Measurements from ENCODE around the gene PNRC2. TPM values are rescaled to one million over a fixed set of nuclear protein-coding genes. Genes with fewer than 3 reads are reported as not detected.
"Not testable (repeated sequence)": the region's sequence is repeated elsewhere in the genome, so short reads cannot be mapped to it uniquely, and the experiment has no call there.

Gene PNRC2
- total RNA-seq, 2 donors from 2014 or later: 187 to 196 TPM

GRCh38 chr1:24007079-24007478 is 47.5 kb downstream of the PNRC2 start:
- Mint-ChIP-seq H3K27ac (no peak overlapping the region), H3K36me3 (ENCODE audit: insufficient read depth in 2 of 2) (no peaks in the 10 kb centered on the region), H3K27me3 (ENCODE audit: low read depth) (peaks cover 17% of the 10 kb centered on the region), H3K4me3 (no peak overlapping the region), H3K4me1 (ENCODE audit: low read depth) (no peaks in the 10 kb centered on the region), H3K9me3 (no peaks in the 10 kb centered on the region)
- ATAC-seq (replicated peaks in 1 of 2) (no peak), DNase-seq (no peak)

GRCh38 chr1:24008574-24009184 is 49.1 kb downstream of the PNRC2 start:
- not testable (repeated sequence) for H3K27ac Mint-ChIP-seq; DNase-seq; H3K4me3 Mint-ChIP-seq; H3K4me1 Mint-ChIP-seq (ENCODE audit: low read depth); H3K9me3 Mint-ChIP-seq; ATAC-seq (replicated peaks in 1 of 2); H3K36me3 Mint-ChIP-seq (ENCODE audit: insufficient read depth in 2 of 2)
- peaks cover 13% of the 10 kb centered on the region for H3K27me3 Mint-ChIP-seq (ENCODE audit: low read depth)

GRCh38 chr1:24009406-24009805 is 49.8 kb downstream of the PNRC2 start:
- ATAC-seq (replicated peaks in 1 of 2): no peak
- Mint-ChIP-seq H3K9me3 (no peaks in the 10 kb centered on the region), H3K4me3 (no peak overlapping the region), H3K4me1 (ENCODE audit: low read depth) (no peaks in the 10 kb centered on the region), H3K36me3 (ENCODE audit: insufficient read depth in 2 of 2) (no peaks in the 10 kb centered on the region), H3K27ac (no peak overlapping the region), H3K27me3 (ENCODE audit: low read depth) (peaks cover 8% of the 10 kb centered on the region)
- DNase-seq: no peak

DNA sequence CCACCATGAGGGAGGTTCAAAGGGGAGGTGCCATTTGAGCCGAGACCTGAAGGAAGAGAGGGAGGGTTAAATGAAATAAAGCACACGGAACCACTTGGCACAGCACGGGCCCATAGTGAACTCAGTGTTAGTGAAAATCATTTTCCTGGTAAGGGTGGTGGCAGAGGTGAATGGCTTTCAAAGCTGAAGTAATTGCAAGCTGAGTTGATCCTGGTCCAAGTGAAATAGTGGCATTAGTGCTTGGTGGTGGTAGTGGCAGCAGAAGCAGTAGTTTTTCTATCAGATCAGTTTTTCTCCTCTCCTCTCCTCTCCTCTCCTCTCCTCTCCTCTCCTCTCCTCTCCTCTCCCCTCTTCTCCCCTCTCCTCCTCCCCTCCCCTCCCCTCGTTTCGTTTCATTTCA is 51.0 kb downstream of the PNRC2 start:
- H3K36me3 Mint-ChIP-seq (ENCODE audit: insufficient read depth in 2 of 2): no peaks in the 10 kb centered on the region
- no peak overlapping the region for H3K4me3 Mint-ChIP-seq
- H3K4me1 Mint-ChIP-seq (ENCODE audit: low read depth): no peaks in the 10 kb centered on the region
- ATAC-seq (replicated peaks in 1 of 2): no peak
- no peak for DNase-seq
- H3K27ac Mint-ChIP-seq: no peak overlapping the region
- H3K9me3 Mint-ChIP-seq: no peaks in the 10 kb centered on the region
- peaks cover 8% of the 10 kb centered on the region for H3K27me3 Mint-ChIP-seq (ENCODE audit: low read depth)

DNA sequence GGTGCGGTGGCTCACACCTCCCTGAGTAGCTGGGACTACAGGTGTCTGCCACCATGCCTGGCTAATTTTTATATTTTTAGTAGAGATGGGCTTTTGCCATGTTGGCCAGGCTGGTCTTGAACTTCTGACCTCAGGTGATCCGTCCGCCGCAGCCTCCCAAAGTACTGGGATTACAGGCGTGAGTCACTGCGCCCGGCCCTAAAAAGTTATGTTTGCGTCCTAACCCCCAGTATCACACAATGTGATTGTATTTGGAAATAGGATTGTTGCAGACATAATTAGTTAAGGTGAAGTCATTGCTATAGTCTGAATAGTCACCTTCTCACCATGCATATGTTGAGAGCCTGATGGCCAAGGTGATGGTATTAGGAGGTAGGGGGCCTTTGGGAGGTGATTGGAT is 53.2 kb downstream of the PNRC2 start:
- DNase-seq; H3K36me3 Mint-ChIP-seq (ENCODE audit: insufficient read depth in 2 of 2); H3K27ac Mint-ChIP-seq; H3K9me3 Mint-ChIP-seq; H3K4me3 Mint-ChIP-seq; H3K27me3 Mint-ChIP-seq (ENCODE audit: low read depth); H3K4me1 Mint-ChIP-seq (ENCODE audit: low read depth); ATAC-seq (replicated peaks in 1 of 2): not testable (repeated sequence)

Other genes starting within 250 kb of the PNRC2 start
- gene ELOA, start 216.4 kb upstream of the PNRC2 start, total RNA-seq: 10 to 100 TPM; 32.4 to 34.1 TPM
- gene PITHD1, start 181.4 kb upstream of the PNRC2 start, total RNA-seq: 100 to 1,000 TPM in 1 of 2 donors, 10 to 100 TPM in 1; 83.2 to 107 TPM
- 10 to 100 TPM; 63.4 to 71.5 TPM for gene LYPLA2, start 168.7 kb upstream of the PNRC2 start, total RNA-seq
- gene GALE, start 159.1 kb upstream of the PNRC2 start, total RNA-seq: 10 to 100 TPM; 26.8 to 30.7 TPM
- gene HMGCL, start 134.4 kb upstream of the PNRC2 start, total RNA-seq: 10 to 100 TPM; 44.1 to 47.4 TPM
- gene FUCA1, start 91.5 kb upstream of the PNRC2 start, total RNA-seq: 1 to 10 TPM; 5.5 to 9.0 TPM
- gene CNR2, start 46.5 kb upstream of the PNRC2 start, total RNA-seq: under 1 TPM; 0.35 to 0.72 TPM
- 100 to 1,000 TPM; 217 to 264 TPM for gene SRSF10, start 20.5 kb downstream of the PNRC2 start, total RNA-seq
- not detected for gene MYOM3, start 152.3 kb downstream of the PNRC2 start, total RNA-seq
- gene IL22RA1, start 183.3 kb downstream of the PNRC2 start, total RNA-seq: not detected
- 10 to 100 TPM; 11.8 to 19.2 TPM for gene IFNLR1, start 227.5 kb downstream of the PNRC2 start, total RNA-seq